Endothelial cell of umbilical vein (primary cell): ENCODE results near the gene ZNF714.

Experiments used
- CTCF ChIP-seq, 2 donors: IDR thresholded peaks; 1 replicate in 1 of 2; 2 replicates in 1 of 2; pipeline ENCODE4 v1.5.1; 2011; ENCODE audit warnings: low read length in 2 of 2, mild to moderate bottlenecking in 2 of 2, moderate library complexity in 2 of 2, control low read depth in 1 of 2, inconsistent platforms in 1 of 2, low read depth in 1 of 2; ENCODE audit not compliant: insufficient read depth in 1 of 2; ENCODE audit errors: extremely low read depth in 1 of 2
- EZH2 ChIP-seq: IDR thresholded peaks from 2 replicates; pipeline ENCODE4 v1.6.1; 2012; ENCODE audit warnings: borderline replicate concordance, low read depth, mild to moderate bottlenecking, moderate library complexity, low read length, inconsistent platforms; ENCODE audit not compliant: severe bottlenecking
- MAX ChIP-seq: IDR thresholded peaks from 2 replicates; pipeline ENCODE4 v1.6.1; 2011; ENCODE audit not compliant: insufficient read depth, insufficient read length
- POLR2A ChIP-seq: IDR thresholded peaks from 2 replicates; pipeline ENCODE4 v1.6.1; 2012; ENCODE audit warnings: low read depth, mild to moderate bottlenecking, control low read depth, low read length

GRCh38 chr19:21134934-21135366 lies 52.9 kb downstream of the ZNF714 start:
- TF ChIP-seq CTCF (IDR thresholded peaks at IDR 0.05; ENCODE audit: extremely low read depth in 1 of 2, insufficient read depth in 1 of 2, low read depth in 1 of 2, low read length in 2 of 2) (no peak), MAX (no peak), POLR2A (no peak), EZH2 (no peak)
